HG03097 (cell line): Measurements from ENCODE around the gene ABO.
"Not testable (repeated sequence)": the region's sequence is repeated elsewhere in the genome, so short reads cannot be mapped to it uniquely, and the experiment has no call there.

ENCODE experiments used
- ATAC-seq: cut with Tn5 transposase; IDR thresholded peaks from one replicate; pipeline ENCODE4 v1.9.1; 2021; ENCODE audit not compliant: unreplicated experiment, low FRiP score

The ABO gene

DNA sequence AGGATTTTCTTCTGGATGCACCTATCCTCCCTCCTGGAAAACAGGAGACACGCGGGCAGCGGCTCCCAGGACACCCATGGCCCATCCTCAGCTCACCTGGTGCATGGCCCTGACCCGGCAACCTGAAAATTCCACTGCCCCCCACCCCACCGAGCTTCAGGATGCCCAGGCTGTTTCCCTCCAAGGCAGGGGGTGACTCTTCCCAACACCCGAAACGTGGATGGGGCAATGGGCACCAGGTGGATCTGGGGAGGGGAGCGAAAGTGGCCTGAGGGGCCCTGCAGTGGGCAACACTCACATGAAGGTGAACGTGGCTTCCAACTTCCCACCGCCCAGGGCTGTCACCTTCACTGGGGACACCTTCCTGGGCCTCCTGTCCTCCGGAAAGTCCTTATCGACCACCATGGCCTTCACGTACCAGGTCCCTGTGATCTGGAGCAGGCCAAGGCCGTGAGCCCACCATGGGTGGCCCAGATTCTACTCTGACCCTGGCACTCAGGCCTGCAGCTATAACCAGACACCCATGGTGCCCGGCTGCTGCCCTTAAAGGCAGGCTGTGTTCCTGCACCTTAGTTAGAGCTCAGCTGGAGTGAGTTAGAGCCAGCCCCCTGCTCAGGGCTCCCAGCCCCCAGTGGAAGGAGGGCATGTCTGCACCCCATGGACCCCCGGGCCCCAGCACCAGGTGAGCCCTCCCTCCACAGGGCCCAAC lies 66.7 kb downstream of the ABO start:
- not testable (repeated sequence) for ATAC-seq

DNA sequence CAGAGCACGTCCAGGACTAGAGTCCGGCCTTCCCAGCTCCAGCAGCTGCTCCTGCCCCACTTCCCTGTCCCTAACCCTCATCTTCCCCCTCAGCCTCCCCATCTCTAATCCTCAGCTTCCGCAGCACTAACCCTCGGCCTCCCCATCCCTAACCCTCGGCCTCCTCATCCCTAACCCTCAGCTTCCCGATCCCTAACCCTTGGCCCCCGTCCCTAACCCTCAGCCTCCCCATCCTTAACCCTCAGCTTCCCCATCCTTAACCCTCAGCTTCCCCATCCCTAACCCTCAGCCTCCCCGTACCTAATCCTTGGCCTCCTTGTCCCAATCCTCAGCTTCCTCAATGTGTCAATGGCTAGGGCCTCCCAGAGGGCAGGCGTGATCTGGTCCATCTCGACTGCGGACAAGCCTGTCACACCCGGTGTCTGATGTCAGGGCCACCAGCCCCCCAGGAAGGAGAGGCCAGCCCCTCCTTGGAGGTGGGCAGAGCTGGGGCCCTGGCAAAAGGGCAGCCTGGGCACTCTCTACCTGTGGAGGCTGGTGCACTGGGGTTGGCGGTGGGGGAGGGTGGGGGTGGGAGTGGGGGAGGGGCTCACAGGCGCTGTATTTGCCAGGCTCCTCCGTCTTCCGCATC lies 67.3 kb downstream of the ABO start:
- no peak for ATAC-seq

DNA sequence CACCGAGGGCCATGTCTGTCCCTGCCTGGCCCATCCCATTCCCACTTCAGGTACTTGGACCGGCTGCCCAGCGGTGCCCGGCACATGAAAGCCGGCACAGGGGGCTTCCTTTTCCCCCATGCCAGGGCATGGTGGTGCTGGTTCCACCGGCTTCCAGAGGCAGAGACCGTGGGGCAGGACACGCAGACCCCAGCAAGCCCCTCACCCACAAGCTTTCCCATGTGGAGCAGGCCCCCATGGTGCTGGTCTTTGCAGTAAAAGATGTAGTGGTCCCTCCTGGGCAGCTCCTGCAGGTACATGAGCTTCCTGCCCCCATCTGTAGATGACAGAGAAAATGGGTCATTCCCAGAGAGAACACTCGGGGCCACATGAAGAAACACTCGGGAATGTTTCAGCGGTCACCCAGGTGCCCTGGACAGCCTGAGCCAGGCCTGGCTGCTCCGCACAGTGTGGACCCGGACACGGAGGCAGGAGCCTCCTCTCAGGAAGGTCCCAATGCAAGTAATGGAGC lies 67.9 kb downstream of the ABO start:
- no peak for ATAC-seq

DNA sequence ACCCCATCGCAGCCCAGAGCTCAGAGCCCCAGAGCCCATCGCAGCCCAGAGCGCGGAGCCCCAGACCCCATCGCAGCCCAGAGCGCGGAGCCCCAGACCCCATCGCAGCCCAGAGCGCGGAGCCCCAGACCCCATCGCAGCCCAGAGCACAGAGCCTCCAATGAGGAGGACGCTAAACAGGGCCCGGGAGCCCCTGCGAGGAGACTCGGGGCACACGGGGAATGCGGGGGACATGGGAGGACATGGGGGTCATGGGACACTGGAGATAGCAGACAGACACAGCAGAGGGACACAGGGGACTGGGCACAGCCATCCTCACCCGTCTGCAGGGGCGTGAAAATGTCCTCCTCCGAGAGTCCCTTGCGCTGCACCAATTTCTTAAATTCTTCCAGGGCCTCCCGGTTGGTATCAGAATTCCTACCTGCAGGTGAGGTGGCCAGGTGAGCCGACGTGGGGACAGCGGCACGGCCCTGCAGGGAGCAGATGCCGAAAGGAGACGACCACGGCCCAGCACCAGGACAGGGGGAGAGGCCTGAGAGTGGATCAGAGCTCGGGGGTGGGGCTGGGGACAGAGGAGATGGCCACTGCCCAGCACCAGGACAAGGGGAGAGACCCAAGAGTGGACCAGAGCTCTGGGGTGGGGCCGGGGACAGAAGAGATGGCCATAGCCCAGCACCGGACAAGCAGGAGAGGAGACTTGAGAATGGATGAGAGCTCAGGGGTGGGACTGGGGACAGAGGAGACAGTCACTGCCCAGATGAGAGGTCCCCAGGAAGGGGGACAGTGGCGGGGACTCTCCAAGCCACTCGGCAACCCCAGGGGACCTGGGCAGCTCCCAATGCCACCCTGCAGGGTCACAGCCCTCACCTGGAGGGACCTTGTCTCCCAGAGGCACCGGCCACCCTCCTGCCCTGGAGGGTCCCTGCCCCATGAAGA lies 68.7 kb downstream of the ABO start:
- no peak for ATAC-seq

DNA sequence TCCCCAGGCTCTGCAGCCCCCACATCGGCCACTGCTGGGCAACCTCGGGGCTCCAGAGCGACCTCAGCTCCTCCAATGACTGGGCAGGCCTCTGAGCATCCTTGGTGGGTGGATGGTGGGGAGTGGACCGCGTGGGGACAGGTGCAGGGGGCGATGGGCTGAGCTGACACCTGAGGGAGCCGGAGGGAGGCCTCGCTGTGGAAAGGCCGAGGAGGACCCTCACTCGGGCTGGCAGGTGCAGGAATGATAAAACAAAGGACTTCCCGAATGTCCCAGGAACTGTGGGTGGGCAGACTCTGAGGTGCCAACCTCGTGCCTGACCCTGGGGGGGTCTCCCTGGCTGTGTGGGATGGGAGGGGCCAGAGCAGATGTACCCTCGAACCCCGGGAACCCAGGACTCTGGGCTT lies 69.5 kb downstream of the ABO start:
- ATAC-seq: not testable (repeated sequence)
